B cell (primary cell): ENCODE data around the gene POLD2. TPM values are rescaled to one million over a fixed set of nuclear protein-coding genes. Genes with fewer than 3 reads are reported as not detected.

Source experiments
- ATAC-seq: fragments of 200-7000 bp; cut with Tn5 transposase; one replicate; pipeline ENCODE4 v1.10.0; 2021; ENCODE audit warnings: low read depth, mild to moderate bottlenecking, moderate number of reproducible peaks, moderate library complexity
- CTCF ChIA-PET: fragments of 350-600 bp; sonication (Branson Sonifier 250); formaldehyde crosslinking; loops from one replicate; lab custom pipeline; 2021; ENCODE audit warnings: antibody characterized with exemption, inconsistent platforms; lab: Charles Lee
- POLR2A ChIA-PET: fragments of 350-600 bp; sonication (Branson Sonifier 250); formaldehyde crosslinking; loops from one replicate; lab custom pipeline; 2021; ENCODE audit warnings: antibody characterized with exemption; lab: Charles Lee
- DNase-seq: peaks from one replicate; pipeline ENCODE4 v3.0.0; 2013
- H2AFZ ChIP-seq: 2 replicates; pipeline ENCODE4 v1.6.1; 2012; ENCODE audit warnings: mild to moderate bottlenecking, low read depth, low read length; ENCODE audit not compliant: insufficient read depth, poor library complexity, severe bottlenecking
- H3K27ac ChIP-seq, 2 donors: 1 replicate in 1 of 2; 2 replicates in 1 of 2; pipeline ENCODE4 v1.5.1; 2012 to 2013; ENCODE audit warnings: low read length in 2 of 2, mild to moderate bottlenecking in 2 of 2, moderate library complexity in 1 of 2
- H3K27me3 ChIP-seq, 4 experiments: fragments of 200-600 bp in 1 of 4; sonication (generic) in 1 of 4; replicated peaks in 1 of 4; 1 replicate in 2 of 4; 2 replicates in 2 of 4; pipeline versions ENCODE4 v1.6.1 to v1.7.0; 2013 to 2016; ENCODE audit warnings: low read length in 3 of 4, mild to moderate bottlenecking in 2 of 4, mixed read lengths in 1 of 4, moderate library complexity in 1 of 4; ENCODE audit not compliant: insufficient read depth in 4 of 4, control insufficient read depth in 3 of 4; ENCODE audit errors: control extremely low read depth in 1 of 4
- H3K36me3 ChIP-seq, 2 experiments: replicated peaks in 1 of 2; 1 replicate in 1 of 2; 2 replicates in 1 of 2; pipeline versions ENCODE4 v1.6.1 to v1.7.1; 2013; ENCODE audit warnings: low read length in 1 of 2; ENCODE audit not compliant: insufficient read depth in 2 of 2, control insufficient read depth in 1 of 2; ENCODE audit errors: control extremely low read depth in 1 of 2, extremely low read depth in 1 of 2
- H3K4me1 ChIP-seq, 2 donors: fragments of 200-600 bp in 1 of 2; sonication (generic) in 1 of 2; 1 replicate in 1 of 2; 2 replicates in 1 of 2; pipeline versions ENCODE4 v1.5.1 to v1.6.1; 2013 to 2017; ENCODE audit warnings: low read length in 2 of 2; ENCODE audit not compliant: control insufficient read depth in 2 of 2, insufficient read depth in 2 of 2
- H3K4me2 ChIP-seq: replicated peaks from 2 replicates; pipeline ENCODE3; 2012; ENCODE audit warnings: mild to moderate bottlenecking, low read depth, low read length; ENCODE audit not compliant: poor library complexity, severe bottlenecking
- H3K4me3 ChIP-seq, 5 experiments: fragments of 200-600 bp in 1 of 5; sonication (generic) in 1 of 5; 1 replicate in 3 of 5; 2 replicates in 2 of 5; pipeline versions ENCODE4 v1.5.1 to v1.7.0; 2011 to 2016; ENCODE audit warnings: low read length in 4 of 5, mild to moderate bottlenecking in 4 of 5, low read depth in 2 of 5, control low read depth in 1 of 5, moderate library complexity in 1 of 5; ENCODE audit not compliant: insufficient read depth in 1 of 5; ENCODE audit errors: control extremely low read depth in 1 of 5, extremely low read depth in 1 of 5
- H3K79me2 ChIP-seq: fragments of 200-600 bp; sonication (generic); one replicate; pipeline ENCODE4 v1.6.0; 2016; ENCODE audit warnings: low read length; ENCODE audit not compliant: control insufficient read depth, insufficient read depth
- H3K9ac ChIP-seq: fragments of 200-600 bp; sonication (generic); 2 replicates; pipeline ENCODE4 v1.6.1; 2017; ENCODE audit warnings: mild to moderate bottlenecking, low read length, moderate library complexity
- H3K9me3 ChIP-seq, 3 donors: one replicate each; pipeline versions ENCODE4 v1.6.1 to v1.7.1; 2013; ENCODE audit warnings: low read length in 2 of 3; ENCODE audit not compliant: control insufficient read depth in 2 of 3, insufficient read depth in 1 of 3; ENCODE audit errors: control extremely low read depth in 1 of 3
- H4K20me1 ChIP-seq: 2 replicates; pipeline ENCODE4 v1.6.0; 2012; ENCODE audit warnings: mild to moderate bottlenecking, low read length; ENCODE audit not compliant: insufficient read depth, control insufficient read depth, poor library complexity, severe bottlenecking
- H3K27ac Mint-ChIP-seq: one replicate; pipeline ENCODE4 v1.8.0; 2021; ENCODE audit warnings: mixed read lengths
- H3K27me3 Mint-ChIP-seq: one replicate; pipeline ENCODE4 v1.8.0; 2021; ENCODE audit warnings: mixed read lengths
- H3K4me1 Mint-ChIP-seq: one replicate; pipeline ENCODE4 v1.8.0; 2021; ENCODE audit warnings: mixed read lengths
- H3K4me3 Mint-ChIP-seq: one replicate; pipeline ENCODE4 v1.8.0; 2021; ENCODE audit warnings: mixed read lengths
- H3K9me3 Mint-ChIP-seq: one replicate; pipeline ENCODE4 v1.8.0; 2022; ENCODE audit warnings: mixed read lengths; ENCODE audit not compliant: insufficient read depth
- EZH2 ChIP-seq: IDR thresholded peaks from 2 replicates; pipeline ENCODE4 v1.6.1; 2012; ENCODE audit warnings: borderline replicate concordance, low read depth, mild to moderate bottlenecking, moderate library complexity, low read length; ENCODE audit not compliant: insufficient read depth, poor library complexity, severe bottlenecking
- WGBS: methylation state at CpG from one replicate; pipeline ENCODE4 v1.1.5; 2013; ENCODE audit warnings: missing lambda C conversion rate; ENCODE audit not compliant: insufficient coverage; 5-methylcytosine and 5-hydroxymethylcytosine counted together
- intact Hi-C: fragments of 100-400 bp; cut with micrococcal nuclease; formaldehyde crosslinking; loops from one replicate; pipeline ENCODE4 v1.10.0; 2022
- polyA minus RNA-seq: library from RNA; depleted of rRNA, polyadenylated mRNA; stranded (reverse); fragments of >200 nt; gene quantifications from 2 replicates; pipeline ENCODE4 v1.2.3, GENCODE V29; 2012
- polyA plus RNA-seq: library from polyadenylated mRNA; depleted of rRNA; stranded (reverse); fragments of >200 nt; gene quantifications from 2 replicates; pipeline ENCODE4 v1.2.3, GENCODE V29; 2012
- total RNA-seq, 2 donors: library from RNA; stranded (reverse); fragments of 120-200 nt in 1 of 2; gene quantifications; 1 replicate in 1 of 2; 2 replicates in 1 of 2; pipeline versions ENCODE4 v1.2.3 to v1.2.4, GENCODE V29; 2013 to 2022
- TF ChIP-seq, protein P1 (sequence below): fragments of 200-600 bp; IDR thresholded peaks from one replicate; pipeline ENCODE4 v1.8.0; 2022; ENCODE audit warnings: antibody characterized with exemption, mild to moderate bottlenecking

The POLD2 gene
- total RNA-seq (86.7 and 91.0 TPM in 2 replicates), polyA plus RNA-seq (73.6 and 86.5 TPM in 2 replicates), polyA minus RNA-seq (62.4 and 75.4 TPM in 2 replicates)
- 47.8 TPM for total RNA-seq (2013)

DNA sequence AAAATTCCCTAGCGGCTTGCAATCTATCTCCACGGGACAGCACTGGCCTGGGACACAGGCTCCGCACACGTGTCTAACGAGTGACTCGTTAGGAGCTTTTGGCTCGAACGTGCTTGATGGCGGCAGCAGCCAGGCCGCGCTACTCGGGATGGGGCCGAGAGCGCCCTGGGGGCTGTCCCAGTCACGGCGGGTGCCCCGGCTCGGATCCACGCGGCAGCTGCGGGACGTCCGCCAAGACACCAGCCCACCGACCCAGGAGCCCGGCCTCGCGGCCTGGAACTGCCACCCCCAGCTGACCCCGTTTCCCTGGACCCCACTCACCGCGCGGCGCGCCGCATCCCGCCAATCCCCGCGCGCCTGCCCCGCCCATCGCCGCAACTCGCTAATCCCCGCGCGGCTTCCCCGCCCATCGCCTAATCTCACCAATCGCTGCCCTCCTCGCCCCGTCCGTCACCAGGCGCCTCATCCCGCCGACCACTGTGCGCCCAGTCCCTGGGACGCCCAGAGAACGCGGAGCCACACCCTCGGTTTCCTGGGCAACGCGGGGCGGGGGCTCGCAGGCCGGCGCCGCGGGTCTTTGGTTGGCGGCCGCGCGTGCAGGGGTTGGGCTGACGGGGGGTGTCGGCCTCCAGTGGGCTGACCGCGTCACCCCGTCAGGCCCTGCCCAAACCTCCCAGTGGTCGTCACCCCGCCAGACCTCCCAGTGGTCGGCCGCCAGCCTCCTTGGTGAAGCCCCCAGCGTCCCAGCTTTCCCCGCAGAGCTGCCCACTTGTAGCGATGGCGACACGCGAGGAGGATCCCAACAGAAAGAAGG lies at the start of gene POLD2:
Gene POLD2 (minus strand): TSS at position 359 of the 814 bp plus-strand sequence. CDS start 1,495 bp downstream, outside the sequence.
- H3K79me2 ChIP-seq, result peaks cover 33% of the 10 kb centered on the region
- H3K27me3 ChIP-seq, result no peaks in the 10 kb centered on the region
- Mint-ChIP-seq H3K4me1 (peaks cover 22% of the 10 kb centered on the region), H3K27ac (peak within 1 kb of the TSS; percentile 93), H3K27me3 (no peaks in the 10 kb centered on the region), H3K4me3 (peak within 1 kb of the TSS; percentile 97), H3K9me3 (peaks cover 3% of the 10 kb centered on the region)
- H4K20me1 ChIP-seq, result no peaks in the 10 kb centered on the region
- H2AFZ ChIP-seq, result peak within 1 kb of the TSS; percentile 98
- peak within 1 kb of the TSS; percentile 59 to 80 for H3K27ac ChIP-seq
- H3K4me1 ChIP-seq, result peaks cover 9 to 19% of the 10 kb centered on the region in 2 donors
- peak; percentile 98 for ATAC-seq
- peaks cover 0 to 13% of the 10 kb centered on the region in 2 experiments for H3K36me3 ChIP-seq
- peak within 1 kb of the TSS; percentile 87 for H3K9ac ChIP-seq
- peak within 1 kb of the TSS; percentile 67 to 78 (median 76) for H3K4me3 ChIP-seq
- DNase-seq, result peak; percentile 97
- intact Hi-C loops, result loop anchor here (1.0 to 2.0 kb wide), 6 partner anchors 18 to 77 kb away; partner anchors contain the start of genes POLM and YKT6
- POLR2A ChIA-PET, result interaction anchor here (0.6 to 1.8 kb wide), 4 partner anchors 18 to 58 kb away, joined by 3 to 10 read pairs (median 6); no protein-coding TSS in a partner anchor
- under 1% methylated on average over 86 of the region's 86 CpGs for WGBS
- peak within 1 kb of the TSS; percentile 98 for H3K4me2 ChIP-seq
- H3K9me3 ChIP-seq, result peaks cover 3 to 9% (median 8%) of the 10 kb centered on the region in 3 donors
- TF ChIP-seq, protein P1, sequence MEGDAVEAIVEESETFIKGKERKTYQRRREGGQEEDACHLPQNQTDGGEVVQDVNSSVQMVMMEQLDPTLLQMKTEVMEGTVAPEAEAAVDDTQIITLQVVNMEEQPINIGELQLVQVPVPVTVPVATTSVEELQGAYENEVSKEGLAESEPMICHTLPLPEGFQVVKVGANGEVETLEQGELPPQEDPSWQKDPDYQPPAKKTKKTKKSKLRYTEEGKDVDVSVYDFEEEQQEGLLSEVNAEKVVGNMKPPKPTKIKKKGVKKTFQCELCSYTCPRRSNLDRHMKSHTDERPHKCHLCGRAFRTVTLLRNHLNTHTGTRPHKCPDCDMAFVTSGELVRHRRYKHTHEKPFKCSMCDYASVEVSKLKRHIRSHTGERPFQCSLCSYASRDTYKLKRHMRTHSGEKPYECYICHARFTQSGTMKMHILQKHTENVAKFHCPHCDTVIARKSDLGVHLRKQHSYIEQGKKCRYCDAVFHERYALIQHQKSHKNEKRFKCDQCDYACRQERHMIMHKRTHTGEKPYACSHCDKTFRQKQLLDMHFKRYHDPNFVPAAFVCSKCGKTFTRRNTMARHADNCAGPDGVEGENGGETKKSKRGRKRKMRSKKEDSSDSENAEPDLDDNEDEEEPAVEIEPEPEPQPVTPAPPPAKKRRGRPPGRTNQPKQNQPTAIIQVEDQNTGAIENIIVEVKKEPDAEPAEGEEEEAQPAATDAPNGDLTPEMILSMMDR, result no peak
- TF ChIP-seq EZH2, result no peak
- CTCF ChIA-PET, result interaction anchor here (0.9 to 1.6 kb wide), 4 partner anchors 19 to 104 kb away, joined by 3 to 5 read pairs (median 4); partner anchors contain the start of gene AEBP1
